Glomerular endothelial cell (primary cell): ENCODE data around the gene SEC23A. TPM values are rescaled to one million over a fixed set of nuclear protein-coding genes. Genes with fewer than 3 reads are reported as not detected.
"Not testable (repeated sequence)": the region's sequence is repeated elsewhere in the genome, so short reads cannot be mapped to it uniquely, and the experiment has no call there.

ENCODE experiments used
- DNase-seq: peaks from one replicate; pipeline ENCODE4 v3.0.0-alpha.2; 2011; ENCODE audit warnings: low read depth, low spot score; ENCODE audit errors: extremely low read depth
- total RNA-seq: library from RNA; depleted of rRNA; stranded (reverse); fragments of >200 nt; gene quantifications from 2 replicates; pipeline ENCODE4 v1.2.3, GENCODE V29; 2015

SEC23A gene
- total RNA-seq, 1 donor from 2014 or later, result 154 TPM

DNA sequence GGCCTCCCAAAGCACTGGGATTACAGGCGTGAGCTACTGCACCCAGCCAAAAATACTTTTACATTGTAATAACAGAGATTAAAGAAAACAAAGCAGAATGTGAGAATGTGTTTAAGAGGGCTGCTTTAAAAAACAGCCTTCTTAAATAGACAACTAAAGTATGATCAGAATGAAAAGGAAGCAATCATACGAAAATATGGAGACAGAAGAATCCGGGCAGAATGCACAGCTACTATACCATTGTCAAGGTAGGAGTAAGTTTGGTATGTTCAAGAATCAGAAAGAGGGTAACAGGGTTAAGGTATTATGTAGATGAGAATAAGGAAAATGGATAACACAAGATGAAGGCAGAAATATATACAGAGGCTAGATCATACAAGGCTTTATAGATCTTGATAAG is 8.5 kb downstream of the SEC23A start:
- no peak for DNase-seq

DNA sequence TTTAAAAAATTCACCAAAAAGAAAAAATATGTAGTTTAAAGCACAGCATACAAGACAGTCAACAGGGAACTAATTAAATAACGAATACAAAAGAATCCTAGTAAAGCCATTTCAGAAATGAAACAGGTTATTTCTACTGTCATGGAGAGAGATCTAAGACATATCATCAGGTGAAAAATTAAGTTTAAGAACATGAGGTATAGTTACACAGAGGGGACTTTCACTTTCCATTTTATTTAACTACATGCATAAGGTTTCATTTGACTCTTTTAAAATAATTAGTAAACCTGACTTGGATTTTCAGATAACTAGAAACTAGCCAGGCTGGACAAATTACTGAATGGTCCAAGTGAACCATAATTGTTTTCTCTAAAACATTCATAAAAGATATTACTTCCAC is 11.3 kb downstream of the SEC23A start:
- no peak for DNase-seq

GRCh38 chr14:39090548-39091111 is 12.4 kb downstream of the SEC23A start:
- no peak for DNase-seq

GRCh38 chr14:39087493-39087892 is 15.5 kb downstream of the SEC23A start:
- DNase-seq, result no peak

DNA sequence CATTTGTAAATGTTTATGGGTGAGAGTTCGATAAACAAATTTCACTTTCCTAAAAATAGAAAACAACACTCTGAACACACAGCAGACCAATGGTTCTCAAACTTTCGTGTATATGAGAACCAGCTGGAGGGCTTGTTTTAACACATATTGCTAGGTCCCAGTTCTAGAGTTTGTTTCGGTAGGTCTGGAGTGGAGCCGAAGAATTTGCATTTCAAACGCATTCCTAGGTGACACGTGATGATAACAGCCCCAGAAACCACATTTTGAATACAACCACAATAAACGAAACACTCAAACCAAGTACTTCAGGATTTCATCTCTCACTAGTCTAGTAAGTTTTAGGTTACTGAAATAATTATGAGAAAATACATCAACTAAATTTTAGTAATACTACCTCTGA is 17.1 kb downstream of the SEC23A start:
- no peak for DNase-seq

DNA sequence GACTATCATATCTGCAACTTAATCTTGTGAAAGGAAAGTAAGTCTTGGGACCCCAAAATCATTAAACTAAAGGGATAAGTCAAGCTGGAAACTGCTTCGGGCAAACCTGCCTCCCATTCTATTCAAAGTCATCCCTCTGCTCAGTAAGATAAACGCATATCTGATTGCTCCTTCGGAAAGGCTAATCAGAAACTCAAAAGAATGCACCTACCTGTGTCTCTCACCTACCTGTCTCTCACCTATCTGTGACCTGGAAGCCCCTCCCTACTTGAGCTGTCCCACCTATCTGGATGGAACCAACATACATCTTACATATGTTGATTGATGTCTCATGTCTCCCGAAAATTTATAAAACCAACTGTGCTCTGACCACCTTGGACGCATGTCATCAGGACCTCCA is 19.9 kb downstream of the SEC23A start:
- no peak for DNase-seq

GRCh38 chr14:39080886-39081285 is 22.1 kb downstream of the SEC23A start:
- DNase-seq, result no peak

GRCh38 chr14:39071096-39071495 is 31.9 kb downstream of the SEC23A start:
- no peak for DNase-seq

DNA sequence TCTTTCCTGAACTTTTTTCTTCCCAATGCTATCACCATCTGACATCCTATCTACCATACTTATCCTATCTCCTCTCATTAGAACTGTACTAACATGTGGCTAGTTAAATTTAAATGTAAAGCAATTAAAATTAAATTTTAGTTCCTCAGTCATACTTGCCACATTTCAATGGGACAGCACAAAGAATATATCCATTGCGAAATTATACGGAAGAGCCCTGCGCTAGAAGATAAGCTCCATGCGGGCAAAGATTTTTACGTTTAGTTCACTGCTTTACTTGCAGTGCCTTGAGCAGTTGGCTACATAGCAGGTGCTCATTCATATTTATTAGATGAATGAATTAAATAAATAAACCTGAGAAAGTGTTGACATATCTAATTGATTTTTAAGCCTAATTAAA is 33.1 kb downstream of the SEC23A start:
- no peak for DNase-seq

DNA sequence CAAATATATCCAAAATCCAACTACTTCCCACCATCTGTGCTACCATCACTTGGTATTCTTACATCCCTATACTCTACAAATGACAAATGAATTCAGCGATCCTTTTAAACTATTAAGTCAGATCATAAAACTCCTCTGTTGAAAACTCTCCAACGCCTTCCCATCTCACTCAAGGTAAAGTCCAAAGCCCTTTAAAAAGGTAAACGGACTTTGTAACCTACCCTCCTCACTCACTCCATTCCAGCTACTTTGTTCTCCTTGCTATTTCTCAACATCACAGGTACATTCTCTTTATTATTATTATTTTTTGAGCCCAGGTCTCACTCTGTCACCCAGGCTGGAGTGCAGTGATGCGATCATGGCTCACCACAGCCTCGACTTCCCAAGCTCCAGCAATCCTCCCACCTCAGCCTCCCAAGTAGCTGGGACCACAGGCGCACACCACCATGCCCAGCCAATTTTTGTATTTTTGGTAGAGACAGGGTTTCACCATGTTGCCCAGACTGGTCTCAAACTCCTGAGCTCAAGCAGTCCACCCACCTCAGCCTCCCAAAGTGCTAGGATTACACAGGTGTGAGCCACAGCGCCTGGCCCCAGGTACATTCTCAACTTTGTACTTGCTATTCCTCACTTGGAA is 33.7 kb downstream of the SEC23A start:
- not testable (repeated sequence) for DNase-seq

- DNase-seq, result no peak
Observed at GRCh38 chr14:39060818-39061437, 42.1 kb downstream of the SEC23A start.

GRCh38 chr14:39055786-39056474 is 47.1 kb downstream of the SEC23A start:
- DNase-seq, result no peak

DNA sequence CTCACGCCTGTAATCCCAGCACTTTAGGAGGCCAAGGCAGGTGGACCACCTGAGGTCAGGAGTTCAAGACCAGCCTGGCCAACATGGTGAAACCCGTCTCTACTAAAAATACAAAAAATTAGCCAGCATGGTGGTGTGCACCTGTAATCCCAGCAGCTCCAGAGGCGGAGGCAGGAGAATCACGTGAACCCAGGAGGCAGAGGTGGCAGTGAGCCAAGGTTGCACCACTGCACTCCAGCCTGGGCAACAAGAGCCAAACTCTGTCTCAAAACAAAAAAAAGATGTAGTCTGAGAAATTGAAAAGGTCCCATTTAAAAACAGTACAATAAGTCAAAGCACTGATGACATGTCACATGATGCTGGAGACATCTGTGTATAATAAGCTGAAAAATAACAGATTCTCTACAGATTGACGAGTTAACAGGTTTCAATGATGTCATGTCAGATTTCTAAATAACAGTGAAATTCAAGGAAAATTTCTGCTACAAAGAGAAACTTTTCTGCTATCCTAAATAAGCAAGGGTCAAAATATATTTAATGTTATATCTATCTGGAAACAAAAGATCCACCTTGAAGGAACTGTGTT is 50.1 kb downstream of the SEC23A start:
- not testable (repeated sequence) for DNase-seq

- DNase-seq, result peak; percentile 42
Observed at GRCh38 chr14:39050389-39050788, 52.6 kb downstream of the SEC23A start.

DNA sequence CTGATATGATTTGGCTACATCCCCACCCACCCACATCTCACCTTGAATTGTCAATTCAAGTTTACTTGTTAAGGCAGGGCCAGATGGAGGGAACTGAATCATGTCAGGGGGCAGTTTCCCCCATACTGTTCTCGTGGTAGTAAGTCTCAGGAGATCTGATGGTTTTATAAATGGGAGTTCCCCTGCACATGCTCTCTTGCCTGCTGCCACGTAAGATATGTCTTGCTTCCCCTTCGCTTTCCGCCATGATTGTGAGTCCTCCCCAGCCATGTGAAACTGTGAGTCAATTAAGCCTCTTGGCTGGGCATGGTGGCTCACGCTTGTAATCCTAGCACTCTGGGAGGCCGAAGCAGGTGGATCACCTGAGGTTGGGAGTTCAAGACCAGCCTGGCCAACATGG is 57.1 kb downstream of the SEC23A start:
- not testable (repeated sequence) for DNase-seq

DNA sequence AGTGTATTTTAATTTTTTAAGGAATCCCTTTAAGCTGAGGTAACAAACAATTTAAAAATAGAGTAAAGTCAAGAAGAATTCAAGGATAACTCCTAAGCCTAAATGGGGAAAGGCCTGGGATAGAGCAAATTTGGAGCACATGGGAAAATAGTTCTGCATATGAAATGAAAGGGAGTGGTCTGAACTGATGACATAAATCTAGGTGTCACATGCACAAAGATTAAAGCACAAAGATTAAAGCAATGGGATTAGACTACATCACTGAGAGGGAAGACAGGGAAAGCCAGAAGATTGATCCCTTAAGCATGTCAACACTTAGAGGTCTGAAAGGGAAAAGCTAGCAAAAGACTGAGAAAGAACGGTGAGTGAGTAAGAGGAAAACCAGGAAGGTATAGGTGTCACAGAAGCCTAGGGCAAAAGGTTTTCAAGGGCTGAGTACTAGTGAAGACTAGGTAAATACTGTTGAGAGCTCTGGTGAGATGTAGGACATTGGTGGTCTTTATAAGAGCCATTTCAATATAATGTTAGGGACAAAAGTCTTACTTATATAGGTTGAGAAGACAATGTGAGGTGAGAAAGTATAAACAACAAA is 59.6 kb downstream of the SEC23A start:
- no peak for DNase-seq

GRCh38 chr14:39040529-39040928 is 62.5 kb downstream of the SEC23A start:
- no peak for DNase-seq

GRCh38 chr14:39038542-39038941 is 64.5 kb downstream of the SEC23A start:
- no peak for DNase-seq

DNA sequence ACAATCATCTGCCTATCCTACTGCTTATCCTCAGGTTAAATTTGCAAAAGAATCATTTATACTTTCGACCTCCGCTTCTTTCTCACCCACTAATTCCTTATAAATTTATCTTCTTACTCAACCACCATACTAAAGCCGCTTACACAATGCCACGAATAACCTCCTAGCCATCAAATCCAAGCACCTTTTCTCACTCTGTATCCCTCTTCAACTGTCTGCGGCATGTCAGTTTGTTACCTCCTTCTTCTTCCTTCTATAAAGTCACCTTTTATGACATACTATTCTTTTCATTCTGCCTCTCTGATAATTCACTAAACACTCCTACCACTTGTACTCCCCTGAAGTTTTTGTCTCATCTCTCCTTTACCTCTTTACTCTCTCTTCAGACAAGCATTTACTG is 66.3 kb downstream of the SEC23A start:
- no peak for DNase-seq

- no peak for DNase-seq
Observed at GRCh38 chr14:39035336-39035735, 67.7 kb downstream of the SEC23A start.
